Spleen (tissue), 11 donors: ENCODE measurements around the gene CUBN. TPM values are rescaled to one million over a fixed set of nuclear protein-coding genes. Genes with fewer than 3 reads are reported as not detected.

ENCODE experiments used
- DNase-seq: peaks from one replicate; pipeline ENCODE4 v3.0.0-alpha.2; 2020
- H3K27ac ChIP-seq, 8 donors: fragments of 200-600 bp; sonication (generic) in 7 of 8; 1 replicate in 4 of 8; 2 replicates in 4 of 8; pipeline versions ENCODE4 v1.5.0 to v1.8.0; 2016 to 2021; ENCODE audit warnings: inconsistent platforms in 4 of 8, mild to moderate bottlenecking in 4 of 8, moderate library complexity in 1 of 8
- H3K27me3 ChIP-seq, 7 donors: fragments of 200-600 bp; sonication (generic) in 6 of 7; replicated peaks in 1 of 7; 1 replicate in 4 of 7; 2 replicates in 3 of 7; pipeline versions ENCODE4 v1.5.0 to v1.8.0; 2016 to 2021; ENCODE audit warnings: inconsistent platforms in 3 of 7, mild to moderate bottlenecking in 1 of 7
- H3K36me3 ChIP-seq, 6 donors: fragments of 200-600 bp; sonication (generic) in 5 of 6; 1 replicate in 4 of 6; 2 replicates in 2 of 6; pipeline versions ENCODE4 v1.5.0 to v1.8.0; 2016 to 2021; ENCODE audit warnings: inconsistent platforms in 2 of 6
- H3K4me1 ChIP-seq, 6 donors: fragments of 200-600 bp; sonication (generic) in 5 of 6; 1 replicate in 3 of 6; 2 replicates in 3 of 6; pipeline versions ENCODE4 v1.5.0 to v1.8.0; 2016 to 2021; ENCODE audit warnings: inconsistent platforms in 3 of 6
- H3K4me3 ChIP-seq, 8 donors: fragments of 200-600 bp; sonication (generic) in 7 of 8; 1 replicate in 4 of 8; 2 replicates in 4 of 8; pipeline versions ENCODE4 v1.5.0 to v1.8.0; 2016 to 2021; ENCODE audit warnings: inconsistent platforms in 4 of 8, mild to moderate bottlenecking in 4 of 8, moderate library complexity in 2 of 8
- H3K9me3 ChIP-seq, 8 donors: fragments of 200-600 bp; sonication (generic) in 7 of 8; 1 replicate in 4 of 8; 2 replicates in 4 of 8; pipeline versions ENCODE4 v1.5.0 to v1.8.0; 2016 to 2021; ENCODE audit warnings: inconsistent platforms in 4 of 8
- POLR2A ChIP-seq, 3 donors: fragments of 450-650 bp; IDR thresholded peaks; one replicate each; pipeline ENCODE4 v1.5.1; 2017; ENCODE audit warnings: antibody characterized with exemption in 3 of 3, mild to moderate bottlenecking in 1 of 3
- POLR2AphosphoS5 ChIP-seq, 3 donors: sonication (generic); formaldehyde crosslinking; IDR thresholded peaks; one replicate each; pipeline ENCODE4 v1.5.1; 2017; ENCODE audit warnings: antibody characterized with exemption in 3 of 3
- WGBS, 5 donors: extraction: QIAGEN DNeasy Blood & Tissue Kit in 3 of 5; methylation state at CpG; one replicate each; pipeline versions ENCODE4 v1.1.5 to v1.1.7; 2013 to 2018; 5-methylcytosine and 5-hydroxymethylcytosine counted together
- intact Hi-C: fragments of 100-400 bp; cut with DNase I; formaldehyde crosslinking; loops from one replicate; pipeline ENCODE4 v1.15.0; 2023; ENCODE audit warnings: low total_unique reads
- polyA plus RNA-seq, 3 donors: library from polyadenylated mRNA; stranded (reverse); fragments of 200-250 nt; gene quantifications; one replicate each; pipeline ENCODE4 v1.2.1, GENCODE V29; 2013
- total RNA-seq, 7 donors: library from RNA; depleted of rRNA in 3 of 7; stranded (reverse); fragments of >200 nt in 3 of 7; fragmentation: NEBNext Ultra II Directional in 4 of 7; extraction: Animal tissue kit (Norgen Biotek cat#: 25700) in 4 of 7; gene quantifications; one replicate each; pipeline versions ENCODE4 v1.1.0 to v1.2.1, GENCODE V29; 2016 to 2021
- TF ChIP-seq, protein P1 (sequence below), 11 experiments: fragments of 200-600 bp in 7 of 11; fragments of 450-650 bp in 4 of 11; sonication (generic) in 4 of 11; IDR thresholded peaks in 8 of 11; conservative IDR thresholded peaks in 3 of 11; 1 replicate in 7 of 11; 2 replicates in 4 of 11; pipeline versions ENCODE4 v1.4.0 to v1.8.0; 2016 to 2021; ENCODE audit warnings: antibody characterized with exemption in 11 of 11, inconsistent platforms in 4 of 11, mild to moderate bottlenecking in 1 of 11
- donor health status: healthy with polysubstance abuse.
- donor health status: DM: no; HTN: no; CAD: no; lungs with moderate emphysema.
- donor health status: DM: no; HTN: no; CAD: no.
- donor health status: Bipolar disorder and iron deficiency.
- donor health status: healthy.
- donor health status: DM: no; HTN: no; CAD: no.
- donor health status: DM: yes; HTN: yes; CAD: no.

Gene CUBN
- total and polyA plus RNA-seq, 10 donors = 0.24 to 12.1 (median 5.4) TPM

DNA sequence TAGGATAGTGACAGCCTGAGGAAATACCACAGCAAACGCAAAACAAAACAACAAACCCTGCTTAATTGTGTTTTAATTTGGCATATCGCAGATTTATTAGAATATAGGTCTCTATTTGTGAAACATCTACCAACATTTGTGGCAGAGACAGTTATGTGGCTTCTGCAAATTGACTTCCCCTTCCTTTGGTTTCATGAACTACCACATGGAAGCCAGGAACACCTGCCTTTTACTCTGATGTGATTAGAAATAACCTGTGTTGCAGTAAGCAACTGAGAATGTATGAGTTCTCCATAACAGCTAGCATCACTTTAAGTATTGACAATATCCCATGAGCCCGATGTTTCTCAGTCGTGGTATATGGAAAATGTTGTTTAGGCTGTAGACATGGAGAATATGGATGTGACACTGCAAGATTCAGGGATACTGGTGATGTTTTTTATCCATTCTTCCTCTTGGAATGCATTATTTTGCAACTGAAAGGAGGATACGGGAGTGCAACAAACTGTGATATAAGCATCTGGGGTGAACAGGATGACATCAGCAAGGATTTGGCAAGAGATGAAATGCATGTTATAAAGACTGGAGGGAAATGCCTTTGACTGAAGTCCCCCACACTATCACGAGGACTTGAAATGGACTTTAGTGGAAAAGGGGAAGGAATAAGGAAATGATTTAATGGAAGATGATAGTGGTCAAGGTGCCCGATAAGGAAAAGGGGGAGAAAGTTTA is 95.9 kb downstream of the CUBN start:
- TF ChIP-seq POLR2A (IDR thresholded peaks at IDR 0.05) (no peak), POLR2AphosphoS5 (IDR thresholded peaks at IDR 0.05) (no peak)
- TF ChIP-seq, protein P1, sequence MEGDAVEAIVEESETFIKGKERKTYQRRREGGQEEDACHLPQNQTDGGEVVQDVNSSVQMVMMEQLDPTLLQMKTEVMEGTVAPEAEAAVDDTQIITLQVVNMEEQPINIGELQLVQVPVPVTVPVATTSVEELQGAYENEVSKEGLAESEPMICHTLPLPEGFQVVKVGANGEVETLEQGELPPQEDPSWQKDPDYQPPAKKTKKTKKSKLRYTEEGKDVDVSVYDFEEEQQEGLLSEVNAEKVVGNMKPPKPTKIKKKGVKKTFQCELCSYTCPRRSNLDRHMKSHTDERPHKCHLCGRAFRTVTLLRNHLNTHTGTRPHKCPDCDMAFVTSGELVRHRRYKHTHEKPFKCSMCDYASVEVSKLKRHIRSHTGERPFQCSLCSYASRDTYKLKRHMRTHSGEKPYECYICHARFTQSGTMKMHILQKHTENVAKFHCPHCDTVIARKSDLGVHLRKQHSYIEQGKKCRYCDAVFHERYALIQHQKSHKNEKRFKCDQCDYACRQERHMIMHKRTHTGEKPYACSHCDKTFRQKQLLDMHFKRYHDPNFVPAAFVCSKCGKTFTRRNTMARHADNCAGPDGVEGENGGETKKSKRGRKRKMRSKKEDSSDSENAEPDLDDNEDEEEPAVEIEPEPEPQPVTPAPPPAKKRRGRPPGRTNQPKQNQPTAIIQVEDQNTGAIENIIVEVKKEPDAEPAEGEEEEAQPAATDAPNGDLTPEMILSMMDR (IDR thresholded peaks at IDR 0.05 in 8 of 11, conservative IDR thresholded peaks at IDR 0.05 in 3 of 11) = no peak
- Histone ChIP-seq H3K27ac (peak overlapping the region in 3 of 8 donors; percentile 19 to 41 (median 24)), H3K4me3 (no peak overlapping the region), H3K9me3 (no peaks in the 10 kb centered on the region), H3K36me3 (no peaks in the 10 kb centered on the region), H3K4me1 (peaks cover 14 to 53% (median 41%) of the 10 kb centered on the region in 6 donors), H3K27me3 (no peaks in the 10 kb centered on the region)
- 56 to 73% (median 67%) methylated on average over 7 of the region's 7 CpGs for WGBS, 5 donors
- no peak for DNase-seq
- intact Hi-C loops = no loop called here

DNA sequence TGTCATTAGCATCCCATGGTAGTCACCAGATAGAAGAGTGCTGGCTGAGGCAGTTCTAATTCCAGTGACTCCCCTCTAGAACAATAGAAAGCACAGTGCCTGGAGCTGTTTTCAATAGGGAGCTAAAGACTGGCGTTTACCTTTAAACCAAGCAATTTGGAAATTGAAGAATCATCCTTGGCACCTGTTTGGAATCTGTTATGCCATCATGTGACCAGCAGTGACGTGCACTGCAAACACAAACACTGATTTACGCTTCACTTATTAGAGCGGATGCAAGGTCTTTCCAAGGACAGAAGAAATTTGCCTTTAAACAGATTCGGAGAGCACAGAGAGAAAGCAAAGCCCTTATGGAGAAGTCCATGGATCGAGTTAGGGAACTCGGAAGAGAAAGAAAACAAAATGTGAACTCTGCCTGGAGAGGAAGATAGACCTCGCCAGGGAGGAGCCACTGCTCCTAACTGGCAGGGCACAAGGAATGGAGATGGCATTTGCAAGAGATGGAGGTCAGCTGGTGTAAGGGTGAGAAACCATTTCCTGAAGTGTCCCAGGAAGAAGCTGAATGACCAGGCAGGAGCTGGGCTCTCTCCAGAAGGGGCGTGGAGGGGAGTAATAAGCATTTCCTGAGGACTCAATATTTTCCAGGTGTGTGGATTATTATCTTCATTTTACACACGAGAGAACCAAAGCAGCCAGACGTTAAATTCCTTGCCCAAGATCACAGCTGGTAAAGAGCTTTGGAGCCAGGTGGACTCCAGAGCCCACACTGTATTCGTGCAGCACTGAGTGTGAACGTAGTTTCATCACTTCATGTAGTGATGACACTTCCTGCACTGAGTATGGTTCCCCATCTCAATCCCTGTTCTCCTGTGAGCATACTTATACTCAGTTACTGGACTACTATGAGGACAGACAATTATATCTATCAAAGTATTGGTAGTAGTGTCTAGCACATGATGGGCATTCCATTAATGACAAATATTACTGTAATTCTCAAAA is 97.7 kb downstream of the CUBN start:
- Histone ChIP-seq H3K27ac (peak overlapping the region in 6 of 8 donors; percentile 33 to 66 (median 50)), H3K9me3 (no peaks in the 10 kb centered on the region), H3K4me1 (peaks cover 16 to 71% (median 56%) of the 10 kb centered on the region in 6 donors), H3K4me3 (peak overlapping the region in 1 of 8 donors; percentile 11), H3K36me3 (no peaks in the 10 kb centered on the region), H3K27me3 (no peaks in the 10 kb centered on the region)
- TF ChIP-seq POLR2A (IDR thresholded peaks at IDR 0.05) (no peak), POLR2AphosphoS5 (IDR thresholded peaks at IDR 0.05) (peak in 1 of 3 donors; percentile 21)
- 59 to 80% (median 68%) methylated on average over 13 of the region's 13 CpGs for WGBS, 5 donors
- no peak for DNase-seq
- intact Hi-C loops = no loop called here

DNA sequence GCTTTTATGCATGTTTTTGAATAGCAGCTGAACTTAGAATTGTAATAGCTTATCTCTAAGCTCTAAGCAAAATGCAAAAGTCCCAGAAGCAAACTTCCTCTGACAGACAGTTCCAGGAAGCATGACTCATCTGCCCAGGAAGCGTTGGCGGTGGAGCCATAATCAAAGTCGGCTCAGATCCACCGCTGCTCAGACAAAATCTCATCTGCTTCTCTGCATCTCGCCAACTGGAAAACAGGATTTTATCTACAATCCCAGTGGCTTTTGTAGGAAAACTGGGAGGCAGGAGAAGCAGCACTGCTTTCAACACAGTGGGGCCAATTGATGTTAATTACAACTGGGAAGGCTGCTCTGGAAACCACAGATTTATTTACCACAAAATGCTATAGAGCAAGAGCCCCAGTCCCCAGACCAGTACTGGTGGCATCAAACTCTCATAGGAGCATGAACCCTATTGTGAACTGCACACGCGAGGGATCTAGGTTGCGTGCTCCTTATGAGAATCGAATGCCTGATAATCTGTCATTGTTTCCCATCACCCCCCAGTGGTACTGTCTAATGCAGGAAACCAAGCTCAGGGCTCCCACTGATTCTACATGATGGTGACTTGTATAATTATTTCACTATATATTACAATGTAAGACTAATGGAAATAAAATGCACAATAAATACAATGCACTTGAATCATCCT is 99.9 kb downstream of the CUBN start:
- Histone ChIP-seq H3K4me3 (peak overlapping the region in 4 of 8 donors; percentile 9 to 54 (median 12)), H3K27me3 (no peaks in the 10 kb centered on the region), H3K36me3 (no peaks in the 10 kb centered on the region), H3K27ac (peak overlapping the region; percentile 71 to 85 (median 80)), H3K9me3 (no peaks in the 10 kb centered on the region), H3K4me1 (peaks cover 16 to 93% (median 77%) of the 10 kb centered on the region in 6 donors)
- peak; percentile 82 for DNase-seq
- intact Hi-C loops = no loop called here
- 25 to 37% (median 27%) methylated on average over 9 of the region's 9 CpGs for WGBS, 5 donors
- TF ChIP-seq POLR2AphosphoS5 (IDR thresholded peaks at IDR 0.05) = peak in 1 of 3 donors; percentile 84
- TF ChIP-seq POLR2A (IDR thresholded peaks at IDR 0.05) = no peak

DNA sequence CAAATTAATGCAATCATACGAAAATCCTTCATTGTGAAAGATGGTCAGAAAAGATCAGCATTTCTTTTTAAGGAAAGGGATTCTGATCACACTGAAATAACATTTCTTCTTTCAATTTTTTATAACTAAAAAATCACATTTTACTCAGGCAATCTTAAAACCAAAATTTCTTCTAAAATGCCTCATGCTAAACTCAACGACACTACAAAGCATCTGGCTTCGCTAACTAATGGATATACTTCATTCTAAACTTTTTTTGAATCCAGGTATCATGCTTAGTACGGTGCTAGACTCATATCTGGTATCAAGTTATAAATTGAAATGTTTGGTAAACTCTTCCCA is 100.4 kb downstream of the CUBN start:
- 31 to 47% (median 41%) methylated on average over 4 of the region's 4 CpGs for WGBS, 5 donors
- no peak for DNase-seq
- H3K27ac ChIP-seq = peak overlapping the region; percentile 71 to 85 (median 80)
- H3K4me3 ChIP-seq = peak overlapping the region in 3 of 8 donors; percentile 9 to 54 (median 10)
- intact Hi-C loops = no loop called here
- no peaks in the 10 kb centered on the region for H3K36me3 ChIP-seq
- H3K27me3 ChIP-seq = no peaks in the 10 kb centered on the region
- no peaks in the 10 kb centered on the region for H3K9me3 ChIP-seq
- peaks cover 21 to 98% (median 82%) of the 10 kb centered on the region in 6 donors for H3K4me1 ChIP-seq
- TF ChIP-seq POLR2AphosphoS5 (IDR thresholded peaks at IDR 0.05) = no peak

DNA sequence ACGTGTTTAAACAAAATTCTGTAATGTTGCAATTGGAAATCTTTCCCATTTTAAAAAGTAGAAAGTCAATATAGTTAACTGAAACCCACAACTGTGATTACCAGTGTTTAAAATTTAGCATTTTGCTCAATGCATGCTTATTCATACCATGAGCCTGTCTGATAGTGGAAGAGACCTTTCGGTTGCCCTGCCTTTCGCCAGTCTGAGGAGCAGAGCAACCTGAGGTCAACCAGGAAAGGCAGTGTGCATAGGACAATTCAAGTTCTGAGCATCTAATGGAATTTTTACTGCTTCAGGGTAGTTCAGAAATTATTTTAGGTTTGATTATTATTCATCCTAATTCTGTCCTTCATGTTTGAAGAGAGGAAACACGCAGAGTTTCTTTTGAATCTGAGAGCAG is 100.8 kb downstream of the CUBN start:
- TF ChIP-seq, protein P1 (IDR thresholded peaks at IDR 0.05 in 8 of 11, conservative IDR thresholded peaks at IDR 0.05 in 3 of 11) = no peak
- TF ChIP-seq POLR2A (IDR thresholded peaks at IDR 0.05) (no peak), POLR2AphosphoS5 (IDR thresholded peaks at IDR 0.05) (no peak)
- H3K9me3 ChIP-seq = no peaks in the 10 kb centered on the region
- intact Hi-C loops = no loop called here

More for the DNA sequence above, 100.8 kb downstream of the CUBN start:
- WGBS, 5 donors = 60 to 66% (median 62%) methylated on average over 4 of the region's 4 CpGs
- peaks cover 21 to 100% (median 84%) of the 10 kb centered on the region in 6 donors for H3K4me1 ChIP-seq
- H3K27ac ChIP-seq = peak overlapping the region; percentile 71 to 85 (median 80)
- no peaks in the 10 kb centered on the region for H3K27me3 ChIP-seq
- H3K36me3 ChIP-seq = no peaks in the 10 kb centered on the region
- H3K4me3 ChIP-seq = no peak overlapping the region
- no peak for DNase-seq
